Upper lobe of right lung (tissue), 1 donor: ENCODE measurements around the gene SYT5. TPM values are rescaled to one million over a fixed set of nuclear protein-coding genes. Genes with fewer than 3 reads are reported as not detected.
A peak's percentile ranks its signal among the peaks of the same experiment; 100 is the strongest.

ENCODE experiments used
- ATAC-seq: fragments of 200-7000 bp; cut with Tn5 transposase; one replicate; pipeline ENCODE4 v1.9.1; 2020; ENCODE audit warnings: mild to moderate bottlenecking, moderate library complexity
- DNase-seq: peaks from one replicate; pipeline ENCODE4 v3.0.0-alpha.2; 2020
- H3K27ac ChIP-seq: fragments of 200-600 bp; one replicate; pipeline ENCODE4 v1.8.0; 2022
- H3K27me3 ChIP-seq: fragments of 200-600 bp; one replicate; pipeline ENCODE4 v1.8.0; 2022; ENCODE audit warnings: mild to moderate bottlenecking
- H3K36me3 ChIP-seq: fragments of 200-600 bp; one replicate; pipeline ENCODE4 v1.8.0; 2022
- H3K4me1 ChIP-seq: fragments of 200-600 bp; one replicate; pipeline ENCODE4 v1.8.0; 2022
- H3K4me3 ChIP-seq: fragments of 200-600 bp; one replicate; pipeline ENCODE4 v1.8.0; 2022; ENCODE audit warnings: mild to moderate bottlenecking
- H3K9me3 ChIP-seq: fragments of 200-600 bp; one replicate; pipeline ENCODE4 v1.8.0; 2022
- intact Hi-C: fragments of 100-400 bp; cut with DNase I; formaldehyde crosslinking; loops from one replicate; pipeline ENCODE4 v1.11.0; 2022
- total RNA-seq: library from RNA; stranded (reverse); fragmentation: NEBNext Ultra II Directional; extraction: Animal tissue kit (Norgen Biotek cat#: 25700); gene quantifications from one replicate; pipeline ENCODE4 v1.2.1, GENCODE V29; 2021
- TF ChIP-seq, protein P1 (sequence below): fragments of 200-600 bp; IDR thresholded peaks from one replicate; pipeline ENCODE4 v1.8.0; 2022; ENCODE audit warnings: antibody characterized with exemption
- donor health status: DM: no; HTN: yes; CAD: no; lungs with severe emphysema.

The SYT5 gene
- total RNA-seq, 1 donor from 2014 or later = not detected

DNA sequence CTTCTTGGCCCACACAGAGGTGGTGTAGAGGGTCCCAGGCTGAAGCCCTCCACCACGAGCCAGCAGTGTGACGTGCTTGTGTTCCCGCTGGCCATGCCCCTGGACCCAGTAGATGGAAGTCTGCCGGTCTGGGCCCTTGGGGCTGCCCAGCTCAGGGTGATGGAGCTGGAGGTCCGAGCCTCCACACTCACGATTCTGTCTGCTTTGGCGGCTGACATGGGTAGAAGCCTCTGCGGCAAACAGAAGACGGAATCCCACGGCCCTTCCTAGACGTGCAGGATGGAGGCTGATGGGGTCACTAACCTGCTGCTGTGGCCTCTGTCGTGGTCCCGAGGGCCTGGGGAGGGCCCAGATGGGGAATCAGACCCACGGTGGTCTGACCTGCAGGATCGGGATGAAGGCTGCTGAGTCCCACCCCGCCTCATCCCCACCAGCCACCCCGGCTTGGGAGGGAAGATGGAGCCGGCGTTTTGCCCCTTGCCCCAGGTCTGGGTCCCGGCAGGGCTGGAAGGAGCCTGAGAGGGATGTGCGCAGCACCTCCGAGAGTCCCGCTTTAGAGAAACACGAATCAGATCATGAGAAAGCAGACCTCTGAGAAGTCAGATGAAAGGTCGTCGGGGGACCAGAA is 44.1 kb upstream of the SYT5 start:
- DNase-seq (peak; percentile 53), ATAC-seq (no peak)
- Histone ChIP-seq H3K27ac (no peak overlapping the region), H3K9me3 (no peaks in the 10 kb centered on the region), H3K36me3 (peaks cover 14% of the 10 kb centered on the region), H3K4me1 (no peaks in the 10 kb centered on the region), H3K4me3 (no peak overlapping the region), H3K27me3 (no peaks in the 10 kb centered on the region)
- TF ChIP-seq, protein P1, sequence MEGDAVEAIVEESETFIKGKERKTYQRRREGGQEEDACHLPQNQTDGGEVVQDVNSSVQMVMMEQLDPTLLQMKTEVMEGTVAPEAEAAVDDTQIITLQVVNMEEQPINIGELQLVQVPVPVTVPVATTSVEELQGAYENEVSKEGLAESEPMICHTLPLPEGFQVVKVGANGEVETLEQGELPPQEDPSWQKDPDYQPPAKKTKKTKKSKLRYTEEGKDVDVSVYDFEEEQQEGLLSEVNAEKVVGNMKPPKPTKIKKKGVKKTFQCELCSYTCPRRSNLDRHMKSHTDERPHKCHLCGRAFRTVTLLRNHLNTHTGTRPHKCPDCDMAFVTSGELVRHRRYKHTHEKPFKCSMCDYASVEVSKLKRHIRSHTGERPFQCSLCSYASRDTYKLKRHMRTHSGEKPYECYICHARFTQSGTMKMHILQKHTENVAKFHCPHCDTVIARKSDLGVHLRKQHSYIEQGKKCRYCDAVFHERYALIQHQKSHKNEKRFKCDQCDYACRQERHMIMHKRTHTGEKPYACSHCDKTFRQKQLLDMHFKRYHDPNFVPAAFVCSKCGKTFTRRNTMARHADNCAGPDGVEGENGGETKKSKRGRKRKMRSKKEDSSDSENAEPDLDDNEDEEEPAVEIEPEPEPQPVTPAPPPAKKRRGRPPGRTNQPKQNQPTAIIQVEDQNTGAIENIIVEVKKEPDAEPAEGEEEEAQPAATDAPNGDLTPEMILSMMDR = no peak
- intact Hi-C loops = no loop called here

GRCh38 chr19:55223291-55224037 is 43.4 kb upstream of the SYT5 start:
- Histone ChIP-seq H3K4me1 (no peaks in the 10 kb centered on the region), H3K4me3 (no peak overlapping the region), H3K36me3 (peaks cover 13% of the 10 kb centered on the region), H3K9me3 (no peaks in the 10 kb centered on the region), H3K27ac (no peak overlapping the region), H3K27me3 (no peaks in the 10 kb centered on the region)
- intact Hi-C loops = no loop called here
- DNase-seq = peak; percentile 58
- TF ChIP-seq, protein P1 = no peak
- no peak for ATAC-seq

DNA sequence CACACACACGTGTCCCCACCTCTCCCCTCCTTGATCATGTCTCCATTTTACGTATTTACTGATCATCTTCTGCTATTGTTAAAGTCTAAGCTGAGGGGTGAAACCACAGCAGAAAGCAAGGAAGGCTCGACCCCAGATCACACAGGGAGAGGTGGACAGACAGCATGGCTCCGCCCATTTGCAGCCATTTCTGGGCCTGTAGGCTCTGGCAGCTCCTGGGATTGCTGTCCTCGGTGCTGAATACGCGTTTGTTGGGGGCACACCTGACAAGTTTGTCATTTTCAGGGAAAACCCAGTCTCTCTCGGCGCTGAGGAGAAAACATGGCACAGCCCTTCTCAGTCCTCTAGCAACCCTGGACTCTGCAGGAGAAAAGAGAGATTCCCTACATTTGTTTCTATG is 40.4 kb upstream of the SYT5 start:
- ATAC-seq (no peak), DNase-seq (no peak)
- Histone ChIP-seq H3K4me1 (peaks cover 13% of the 10 kb centered on the region), H3K27me3 (no peaks in the 10 kb centered on the region), H3K4me3 (no peak overlapping the region), H3K36me3 (no peaks in the 10 kb centered on the region), H3K27ac (no peak overlapping the region), H3K9me3 (no peaks in the 10 kb centered on the region)
- TF ChIP-seq, protein P1 = no peak
- intact Hi-C loops = no loop called here

GRCh38 chr19:55216461-55217198 is 36.5 kb upstream of the SYT5 start:
- DNase-seq (peak; percentile 86), ATAC-seq (peak; percentile 94)
- H3K36me3 ChIP-seq = no peaks in the 10 kb centered on the region
- H3K4me1 ChIP-seq = peaks cover 13% of the 10 kb centered on the region
- intact Hi-C loops = no loop called here
- H3K4me3 ChIP-seq = peak overlapping the region; percentile 43
- H3K27ac ChIP-seq = no peak overlapping the region
- TF ChIP-seq, protein P1 = no peak
- H3K27me3 ChIP-seq = no peaks in the 10 kb centered on the region
- no peaks in the 10 kb centered on the region for H3K9me3 ChIP-seq

- peaks cover 13% of the 10 kb centered on the region for H3K4me1 ChIP-seq
- no peaks in the 10 kb centered on the region for H3K36me3 ChIP-seq
- H3K4me3 ChIP-seq = no peak overlapping the region
- TF ChIP-seq, protein P1 = no peak
- no peak overlapping the region for H3K27ac ChIP-seq
- DNase-seq (no peak), ATAC-seq (no peak)
- no peaks in the 10 kb centered on the region for H3K9me3 ChIP-seq
- no peaks in the 10 kb centered on the region for H3K27me3 ChIP-seq
- intact Hi-C loops = no loop called here
Measured at GRCh38 chr19:55213547-55213946, 33.5 kb upstream of the SYT5 start.
